ENCODE measurements around the gene STBD1. TPM values are rescaled to one million over a fixed set of nuclear protein-coding genes. Genes with fewer than 3 reads are reported as not detected.

STBD1 gene
- total RNA-seq, 1 donor from 2014 or later = 7.8 TPM

GRCh38 chr4:76267811-76268210, 38.7 kb upstream of the STBD1 start:
- DNase-seq (ENCODE audit: low read depth) = no peak
- no peak for TF ChIP-seq CTCF (conservative IDR thresholded peaks at IDR 0.05; ENCODE audit: low read depth, low read length)
- no peak overlapping the region for H3K4me3 ChIP-seq (ENCODE audit: low read depth, low read length)

GRCh38 chr4:76270244-76271175, 36.0 kb upstream of the STBD1 start:
- H3K4me3 ChIP-seq (ENCODE audit: low read depth, low read length) = no peak overlapping the region
- no peak for TF ChIP-seq CTCF (conservative IDR thresholded peaks at IDR 0.05; ENCODE audit: low read depth, low read length)
- no peak for DNase-seq (ENCODE audit: low read depth)

GRCh38 chr4:76271248-76271647, 35.3 kb upstream of the STBD1 start:
- TF ChIP-seq CTCF (conservative IDR thresholded peaks at IDR 0.05; ENCODE audit: low read depth, low read length) = no peak
- no peak for DNase-seq (ENCODE audit: low read depth)
- no peak overlapping the region for H3K4me3 ChIP-seq (ENCODE audit: low read depth, low read length)

GRCh38 chr4:76272073-76272472, 34.5 kb upstream of the STBD1 start:
- no peak for TF ChIP-seq CTCF (conservative IDR thresholded peaks at IDR 0.05; ENCODE audit: low read depth, low read length)
- H3K4me3 ChIP-seq (ENCODE audit: low read depth, low read length) = no peak overlapping the region
- no peak for DNase-seq (ENCODE audit: low read depth)

GRCh38 chr4:76272582-76272981, 34.0 kb upstream of the STBD1 start:
- TF ChIP-seq CTCF (conservative IDR thresholded peaks at IDR 0.05; ENCODE audit: low read depth, low read length) = no peak
- no peak overlapping the region for H3K4me3 ChIP-seq (ENCODE audit: low read depth, low read length)
- DNase-seq (ENCODE audit: low read depth) = no peak

GRCh38 chr4:76272999-76273398, 33.5 kb upstream of the STBD1 start:
- no peak overlapping the region for H3K4me3 ChIP-seq (ENCODE audit: low read depth, low read length)
- no peak for DNase-seq (ENCODE audit: low read depth)
- TF ChIP-seq CTCF (conservative IDR thresholded peaks at IDR 0.05; ENCODE audit: low read depth, low read length) = no peak

Data from epithelial cell of proximal tubule (primary cell).